ENCODE results near the gene UNG.
A peak's percentile ranks its signal among the peaks of the same experiment; 100 is the strongest.

The UNG gene

DNA sequence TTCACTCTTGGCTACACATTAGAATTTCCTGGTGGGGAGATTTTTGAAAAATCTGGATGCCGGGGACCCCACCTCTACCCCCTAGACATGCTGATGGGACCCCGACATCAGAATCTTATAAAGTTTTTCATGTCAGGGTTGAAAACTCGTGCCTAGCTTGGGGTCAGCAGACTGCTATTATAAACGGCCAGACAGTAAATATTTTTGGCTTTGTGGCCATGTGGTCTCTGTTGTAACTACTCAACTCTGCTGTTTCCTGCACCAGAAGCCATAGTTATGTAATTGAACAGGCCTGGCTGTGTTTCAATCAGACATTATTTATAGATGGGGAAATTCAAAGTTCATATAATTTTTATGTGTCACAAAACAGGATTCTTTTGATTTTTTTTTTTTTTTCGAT is 60.6 kb downstream of the UNG start:
- peak; percentile 9 for DNase-seq

DNA sequence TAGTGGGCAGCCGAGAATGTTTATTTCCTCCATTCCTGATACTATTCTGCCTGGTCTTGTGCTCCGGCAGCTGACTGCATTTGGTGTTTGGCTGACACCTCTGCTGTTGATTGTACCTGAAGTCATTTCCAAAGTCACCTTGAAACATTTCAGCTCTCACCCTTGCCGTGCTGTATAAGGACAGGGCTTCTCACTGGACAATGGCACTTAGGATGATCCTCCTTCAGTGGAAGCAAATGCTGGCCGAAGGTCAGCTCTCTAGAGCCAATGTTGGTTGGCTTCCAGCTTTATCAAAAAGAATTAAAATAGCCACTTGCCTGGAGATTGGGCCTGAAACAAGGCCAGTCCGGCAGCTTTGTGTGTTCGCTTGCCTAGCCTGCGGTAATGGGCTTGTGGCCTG is 63.0 kb downstream of the UNG start:
- DNase-seq: no peak

Measured in HCEC 1CT (cell line).